Uterus (tissue), 2 donors: ENCODE data around the gene ERC2.

ENCODE experiments used
- POLR2A ChIP-seq, 2 donors: fragments of 450-650 bp; IDR thresholded peaks; one replicate each; pipeline ENCODE4 v1.6.1; 2016; ENCODE audit warnings: antibody characterized with exemption in 2 of 2, mild to moderate bottlenecking in 1 of 2, moderate library complexity in 1 of 2
- TF ChIP-seq, protein P1 (sequence below), 4 experiments: fragments of 200-600 bp in 2 of 4; fragments of 450-650 bp in 2 of 4; sonication (generic) in 2 of 4; IDR thresholded peaks; one replicate each; pipeline ENCODE4 v1.5.1; 2016 to 2019; ENCODE audit warnings: antibody characterized with exemption in 4 of 4, mild to moderate bottlenecking in 2 of 4, moderate library complexity in 1 of 4

- TF ChIP-seq, protein P1, sequence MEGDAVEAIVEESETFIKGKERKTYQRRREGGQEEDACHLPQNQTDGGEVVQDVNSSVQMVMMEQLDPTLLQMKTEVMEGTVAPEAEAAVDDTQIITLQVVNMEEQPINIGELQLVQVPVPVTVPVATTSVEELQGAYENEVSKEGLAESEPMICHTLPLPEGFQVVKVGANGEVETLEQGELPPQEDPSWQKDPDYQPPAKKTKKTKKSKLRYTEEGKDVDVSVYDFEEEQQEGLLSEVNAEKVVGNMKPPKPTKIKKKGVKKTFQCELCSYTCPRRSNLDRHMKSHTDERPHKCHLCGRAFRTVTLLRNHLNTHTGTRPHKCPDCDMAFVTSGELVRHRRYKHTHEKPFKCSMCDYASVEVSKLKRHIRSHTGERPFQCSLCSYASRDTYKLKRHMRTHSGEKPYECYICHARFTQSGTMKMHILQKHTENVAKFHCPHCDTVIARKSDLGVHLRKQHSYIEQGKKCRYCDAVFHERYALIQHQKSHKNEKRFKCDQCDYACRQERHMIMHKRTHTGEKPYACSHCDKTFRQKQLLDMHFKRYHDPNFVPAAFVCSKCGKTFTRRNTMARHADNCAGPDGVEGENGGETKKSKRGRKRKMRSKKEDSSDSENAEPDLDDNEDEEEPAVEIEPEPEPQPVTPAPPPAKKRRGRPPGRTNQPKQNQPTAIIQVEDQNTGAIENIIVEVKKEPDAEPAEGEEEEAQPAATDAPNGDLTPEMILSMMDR (IDR thresholded peaks at IDR 0.05), result no peak
- TF ChIP-seq POLR2A (IDR thresholded peaks at IDR 0.05), result no peak
Observed at GRCh38 chr3:55726501-55726775, 741.8 kb downstream of the ERC2 start.
